ENCODE data around the gene SOX6. TPM values are rescaled to one million over a fixed set of nuclear protein-coding genes. Genes with fewer than 3 reads are reported as not detected.

Gene SOX6
- total RNA-seq, 1 donor from 2014 or later: 13.2 TPM

DNA sequence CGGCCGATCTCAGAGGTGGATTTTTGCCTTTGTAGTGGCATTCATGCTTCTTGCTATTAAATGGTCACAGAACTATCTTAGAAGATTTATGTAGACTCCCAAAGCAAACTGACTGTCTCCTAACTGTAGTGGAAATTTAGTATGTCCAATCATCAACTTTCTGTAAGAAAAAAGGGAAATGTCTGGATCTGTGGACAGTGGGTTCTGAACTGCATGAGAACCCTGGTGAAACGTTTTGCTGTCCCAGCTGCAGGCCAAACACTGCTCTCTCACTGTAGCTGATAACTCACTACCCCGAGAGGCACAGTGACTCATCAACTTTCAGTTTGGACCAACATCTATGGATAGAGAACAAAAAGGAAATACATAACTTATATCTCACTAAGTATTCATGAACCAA, 387.1 kb downstream of the SOX6 start:
- H2AFZ ChIP-seq (ENCODE audit: low read depth, low read length): peak overlapping the region; percentile 77
- no peaks in the 10 kb centered on the region for H3K36me3 ChIP-seq (ENCODE audit: insufficient read depth, low read length)
- Mint-ChIP-seq H3K27ac (ENCODE audit: unreplicated experiment) (peak overlapping the region; percentile 88), H3K27me3 (ENCODE audit: low read depth, unreplicated experiment) (no peaks in the 10 kb centered on the region), H3K4me3 (ENCODE audit: unreplicated experiment) (no peak overlapping the region), H3K4me1 (ENCODE audit: low read depth, unreplicated experiment) (peaks cover 29% of the 10 kb centered on the region), H3K36me3 (ENCODE audit: low read depth, unreplicated experiment) (peaks cover 2% of the 10 kb centered on the region), H3K9me3 (ENCODE audit: unreplicated experiment) (no peaks in the 10 kb centered on the region)
- H3K79me2 ChIP-seq (ENCODE audit: insufficient read depth, low read length): no peaks in the 10 kb centered on the region
- H3K4me2 ChIP-seq (ENCODE audit: low read length): peak overlapping the region; percentile 78
- H3K27ac ChIP-seq (ENCODE audit: low read depth, low read length): peak overlapping the region; percentile 54
- peak; percentile 83 for DNase-seq (ENCODE audit: low read depth)
- no peak for FAIRE-seq
- H4K20me1 ChIP-seq (ENCODE audit: insufficient read depth, low read length): no peaks in the 10 kb centered on the region
- H3K4me3 ChIP-seq (ENCODE audit: insufficient read depth, low read depth, low read length): no peak overlapping the region
- H3K9ac ChIP-seq (ENCODE audit: low read length): peak overlapping the region; percentile 62
- TF ChIP-seq, protein P1, sequence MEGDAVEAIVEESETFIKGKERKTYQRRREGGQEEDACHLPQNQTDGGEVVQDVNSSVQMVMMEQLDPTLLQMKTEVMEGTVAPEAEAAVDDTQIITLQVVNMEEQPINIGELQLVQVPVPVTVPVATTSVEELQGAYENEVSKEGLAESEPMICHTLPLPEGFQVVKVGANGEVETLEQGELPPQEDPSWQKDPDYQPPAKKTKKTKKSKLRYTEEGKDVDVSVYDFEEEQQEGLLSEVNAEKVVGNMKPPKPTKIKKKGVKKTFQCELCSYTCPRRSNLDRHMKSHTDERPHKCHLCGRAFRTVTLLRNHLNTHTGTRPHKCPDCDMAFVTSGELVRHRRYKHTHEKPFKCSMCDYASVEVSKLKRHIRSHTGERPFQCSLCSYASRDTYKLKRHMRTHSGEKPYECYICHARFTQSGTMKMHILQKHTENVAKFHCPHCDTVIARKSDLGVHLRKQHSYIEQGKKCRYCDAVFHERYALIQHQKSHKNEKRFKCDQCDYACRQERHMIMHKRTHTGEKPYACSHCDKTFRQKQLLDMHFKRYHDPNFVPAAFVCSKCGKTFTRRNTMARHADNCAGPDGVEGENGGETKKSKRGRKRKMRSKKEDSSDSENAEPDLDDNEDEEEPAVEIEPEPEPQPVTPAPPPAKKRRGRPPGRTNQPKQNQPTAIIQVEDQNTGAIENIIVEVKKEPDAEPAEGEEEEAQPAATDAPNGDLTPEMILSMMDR (IDR thresholded peaks at IDR 0.05; ENCODE audit: insufficient read depth, low read depth, low read length): no peak
- no peaks in the 10 kb centered on the region for H3K27me3 ChIP-seq (ENCODE audit: insufficient read depth, low read length)
- H3K4me1 ChIP-seq (ENCODE audit: insufficient read depth, low read length): peaks cover 19% of the 10 kb centered on the region
- no peaks in the 10 kb centered on the region for H3K9me3 ChIP-seq (ENCODE audit: insufficient read depth, low read depth, low read length)

DNA sequence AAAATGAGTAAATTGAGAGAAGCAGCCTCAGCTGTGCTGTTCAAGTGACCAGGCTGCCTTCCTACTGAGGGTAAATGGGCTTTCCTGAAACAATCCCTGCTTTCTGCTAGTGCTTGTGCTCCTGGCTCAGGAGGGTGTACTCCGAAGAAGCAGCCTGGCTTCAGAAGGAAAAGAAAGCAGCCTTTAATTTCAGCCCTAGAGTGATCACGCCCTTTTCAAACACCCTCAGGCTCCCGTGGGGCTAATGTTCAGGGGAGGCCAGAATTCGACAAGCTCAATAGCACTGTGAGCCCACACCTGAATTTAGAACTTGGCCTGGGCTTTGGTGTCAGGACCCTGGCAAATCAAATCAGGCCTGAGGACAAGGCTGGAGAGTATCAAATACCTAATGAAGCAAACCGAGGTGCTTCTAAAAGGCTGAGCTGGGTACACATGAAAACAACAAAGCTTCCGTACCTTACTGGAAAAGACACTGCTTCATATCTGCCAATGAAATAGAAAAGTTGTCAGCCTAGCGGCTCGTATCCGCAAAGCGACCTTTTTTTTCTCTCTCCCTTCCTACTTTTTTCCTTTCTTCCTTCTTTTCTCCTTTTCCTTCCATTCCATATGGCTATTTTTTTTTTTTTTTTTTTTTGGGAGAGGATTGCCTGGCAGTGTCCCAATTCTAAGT, 387.8 kb downstream of the SOX6 start:
- Mint-ChIP-seq H3K27ac (ENCODE audit: unreplicated experiment) (peak overlapping the region; percentile 88), H3K36me3 (ENCODE audit: low read depth, unreplicated experiment) (peaks cover 2% of the 10 kb centered on the region), H3K9me3 (ENCODE audit: unreplicated experiment) (no peaks in the 10 kb centered on the region), H3K4me1 (ENCODE audit: low read depth, unreplicated experiment) (peaks cover 32% of the 10 kb centered on the region), H3K27me3 (ENCODE audit: low read depth, unreplicated experiment) (no peaks in the 10 kb centered on the region), H3K4me3 (ENCODE audit: unreplicated experiment) (no peak overlapping the region)
- Histone ChIP-seq H2AFZ (ENCODE audit: low read depth, low read length) (peak overlapping the region; percentile 73), H3K9ac (ENCODE audit: low read length) (peak overlapping the region; percentile 62), H3K79me2 (ENCODE audit: insufficient read depth, low read length) (no peaks in the 10 kb centered on the region), H3K4me1 (ENCODE audit: insufficient read depth, low read length) (peaks cover 19% of the 10 kb centered on the region), H3K9me3 (ENCODE audit: insufficient read depth, low read depth, low read length) (no peaks in the 10 kb centered on the region), H3K27me3 (ENCODE audit: insufficient read depth, low read length) (no peaks in the 10 kb centered on the region), H4K20me1 (ENCODE audit: insufficient read depth, low read length) (no peaks in the 10 kb centered on the region), H3K4me2 (ENCODE audit: low read length) (peak overlapping the region; percentile 78), H3K4me3 (ENCODE audit: insufficient read depth, low read depth, low read length) (no peak overlapping the region), H3K36me3 (ENCODE audit: insufficient read depth, low read length) (no peaks in the 10 kb centered on the region), H3K27ac (ENCODE audit: low read depth, low read length) (peak overlapping the region; percentile 11)
- TF ChIP-seq, protein P1 (IDR thresholded peaks at IDR 0.05; ENCODE audit: insufficient read depth, low read depth, low read length): no peak
- TF ChIP-seq EZH2 (IDR thresholded peaks at IDR 0.05; ENCODE audit: insufficient read depth, low read length): no peak
- FAIRE-seq (no peak), DNase-seq (ENCODE audit: low read depth) (no peak)

DNA sequence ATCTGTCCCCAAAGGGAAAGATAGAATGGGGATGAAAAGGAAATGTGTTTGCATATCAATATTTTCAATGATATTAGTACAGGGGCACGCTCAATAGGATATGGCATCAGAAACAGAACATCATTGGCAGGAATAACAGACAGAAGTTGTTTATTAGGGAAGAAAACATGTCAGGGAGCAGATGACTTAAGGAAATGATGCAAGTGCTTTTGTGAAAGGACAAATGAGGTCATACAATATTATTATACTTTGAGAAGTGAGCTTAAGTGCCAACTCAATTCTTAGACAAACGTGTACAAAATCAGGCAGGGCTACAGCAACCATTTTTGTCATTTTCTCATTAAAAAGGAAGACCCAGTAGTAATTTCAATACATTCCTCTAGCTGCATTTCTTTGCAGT, 388.4 kb downstream of the SOX6 start:
- peaks cover 2% of the 10 kb centered on the region for H3K36me3 Mint-ChIP-seq (ENCODE audit: low read depth, unreplicated experiment)
- DNase-seq (ENCODE audit: low read depth) (peak; percentile 52), FAIRE-seq (no peak)
- no peaks in the 10 kb centered on the region for H3K27me3 Mint-ChIP-seq (ENCODE audit: low read depth, unreplicated experiment)
- no peaks in the 10 kb centered on the region for H3K36me3 ChIP-seq (ENCODE audit: insufficient read depth, low read length)
- H3K27ac Mint-ChIP-seq (ENCODE audit: unreplicated experiment): peak overlapping the region; percentile 88
- H3K27ac ChIP-seq (ENCODE audit: low read depth, low read length): no peak overlapping the region
- H3K79me2 ChIP-seq (ENCODE audit: insufficient read depth, low read length): no peaks in the 10 kb centered on the region
- H3K9me3 Mint-ChIP-seq (ENCODE audit: unreplicated experiment): no peaks in the 10 kb centered on the region
- no peaks in the 10 kb centered on the region for H3K9me3 ChIP-seq (ENCODE audit: insufficient read depth, low read depth, low read length)
- H3K27me3 ChIP-seq (ENCODE audit: insufficient read depth, low read length): no peaks in the 10 kb centered on the region
- no peaks in the 10 kb centered on the region for H4K20me1 ChIP-seq (ENCODE audit: insufficient read depth, low read length)
- no peak overlapping the region for H3K4me3 Mint-ChIP-seq (ENCODE audit: unreplicated experiment)
- H3K4me1 Mint-ChIP-seq (ENCODE audit: low read depth, unreplicated experiment): peaks cover 32% of the 10 kb centered on the region
- H3K4me3 ChIP-seq (ENCODE audit: insufficient read depth, low read depth, low read length): no peak overlapping the region
- H3K9ac ChIP-seq (ENCODE audit: low read length): peak overlapping the region; percentile 62
- H3K4me1 ChIP-seq (ENCODE audit: insufficient read depth, low read length): peaks cover 19% of the 10 kb centered on the region
- no peak overlapping the region for H2AFZ ChIP-seq (ENCODE audit: low read depth, low read length)
- H3K4me2 ChIP-seq (ENCODE audit: low read length): peak overlapping the region; percentile 78
- TF ChIP-seq EZH2 (IDR thresholded peaks at IDR 0.05; ENCODE audit: insufficient read depth, low read length): no peak
- TF ChIP-seq, protein P1 (IDR thresholded peaks at IDR 0.05; ENCODE audit: insufficient read depth, low read depth, low read length): no peak

Measured in astrocyte (in vitro differentiated cells and primary cell).